A172 (cell line): ENCODE measurements around the gene ZNF438. TPM values are rescaled to one million over a fixed set of nuclear protein-coding genes. Genes with fewer than 3 reads are reported as not detected.

Experiments used
- DNase-seq: peaks from one replicate; pipeline ENCODE4 v3.0.0-alpha.2; 2015; ENCODE audit warnings: low spot score
- total RNA-seq: library from RNA; depleted of rRNA; stranded (reverse); fragments of >200 nt; shearing (Covaris generic); gene quantifications from 2 replicates; pipeline ENCODE4 v1.2.3, GENCODE V29; 2014

ZNF438 gene
- total RNA-seq, 1 experiment from 2014 or later: 6.2 TPM

DNA sequence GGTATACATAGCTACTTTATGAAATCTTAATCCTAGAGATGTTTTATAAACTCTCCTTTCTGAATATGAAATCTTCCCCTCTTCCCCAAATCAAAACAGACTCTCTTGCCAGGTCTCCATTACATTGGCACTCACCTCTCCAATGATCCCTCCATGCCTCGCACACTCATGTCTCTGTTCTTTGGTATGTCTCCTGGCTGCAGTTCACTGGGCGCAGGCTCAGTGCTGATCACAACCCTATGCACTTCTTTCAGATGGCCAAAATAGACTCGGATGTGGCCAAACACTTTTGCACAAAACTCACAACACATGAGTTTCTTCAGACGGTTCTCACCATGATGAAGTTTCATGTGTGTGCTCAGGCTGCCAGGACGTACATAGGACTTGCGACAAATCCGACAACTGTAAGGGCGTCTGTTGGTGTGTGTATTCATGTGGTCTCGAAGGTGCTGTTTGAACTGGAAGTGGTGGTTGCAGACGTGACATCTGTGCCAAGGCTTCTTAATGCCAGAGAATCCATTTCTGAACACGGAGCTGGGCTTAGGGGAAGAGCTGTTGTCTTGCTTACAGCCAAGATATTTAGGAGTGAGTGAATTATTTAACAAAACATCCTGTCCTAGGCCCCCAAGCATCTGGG, 183.2 kb downstream of the ZNF438 start:
- DNase-seq: no peak

DNA sequence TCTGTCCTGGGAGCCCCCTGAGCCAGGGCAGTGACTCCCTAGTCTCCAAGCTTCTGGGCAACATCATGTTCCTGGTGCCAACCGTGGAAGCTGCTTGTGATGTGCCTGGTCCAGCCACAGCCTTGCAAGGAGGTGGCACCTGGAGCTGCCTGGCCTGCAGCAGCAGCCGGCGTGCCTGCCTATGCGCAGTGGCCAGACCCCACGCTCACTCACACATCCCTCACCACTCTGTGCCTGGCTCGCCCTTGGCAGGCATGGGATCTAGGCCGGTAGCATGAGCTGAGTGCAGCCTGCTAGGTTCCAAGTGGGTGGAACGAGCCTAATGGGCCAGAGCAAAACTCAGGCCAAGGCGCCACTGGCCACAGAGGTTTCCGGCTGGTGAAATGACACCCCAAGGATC, 184.0 kb downstream of the ZNF438 start:
- no peak for DNase-seq

DNA sequence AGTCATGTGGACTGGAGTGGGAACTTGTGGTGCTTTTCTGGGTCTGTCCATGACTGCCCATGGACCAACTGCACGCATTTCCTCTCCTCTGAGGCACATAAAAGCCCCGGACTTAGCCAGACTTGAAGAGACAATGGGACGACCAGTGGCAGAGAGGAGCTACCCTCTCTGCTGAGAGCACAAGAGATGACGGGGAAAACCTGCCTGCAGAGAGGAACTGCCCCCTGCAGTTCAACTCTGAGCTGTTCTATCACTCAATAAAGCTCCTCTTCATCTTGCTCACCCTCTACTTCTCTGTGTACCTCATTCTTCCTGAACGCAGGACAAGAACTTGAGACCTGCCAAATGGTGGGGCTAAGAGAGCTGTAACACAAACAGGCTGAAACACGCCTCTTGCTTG, 184.5 kb downstream of the ZNF438 start:
- DNase-seq: no peak

DNA sequence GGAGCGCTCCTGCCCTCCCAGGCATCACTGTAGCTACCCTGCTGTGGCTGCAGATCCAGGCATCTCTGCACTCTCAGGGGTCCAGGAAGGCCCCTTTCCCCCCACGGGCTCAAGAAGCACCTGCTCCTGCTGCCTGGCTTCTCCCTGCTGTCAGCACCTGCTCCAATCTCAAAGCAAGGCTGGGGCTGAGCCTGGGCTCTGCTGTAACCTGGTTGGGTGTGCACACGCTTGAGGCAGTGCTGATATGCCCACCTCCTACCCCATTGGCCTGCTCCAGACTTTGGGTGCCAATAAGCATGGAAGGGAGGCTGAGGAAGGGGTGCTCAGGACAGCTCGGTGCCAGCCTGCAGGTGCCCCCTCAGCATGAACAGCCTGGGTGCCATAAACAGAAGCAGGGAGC, 185.0 kb downstream of the ZNF438 start:
- DNase-seq: no peak

DNA sequence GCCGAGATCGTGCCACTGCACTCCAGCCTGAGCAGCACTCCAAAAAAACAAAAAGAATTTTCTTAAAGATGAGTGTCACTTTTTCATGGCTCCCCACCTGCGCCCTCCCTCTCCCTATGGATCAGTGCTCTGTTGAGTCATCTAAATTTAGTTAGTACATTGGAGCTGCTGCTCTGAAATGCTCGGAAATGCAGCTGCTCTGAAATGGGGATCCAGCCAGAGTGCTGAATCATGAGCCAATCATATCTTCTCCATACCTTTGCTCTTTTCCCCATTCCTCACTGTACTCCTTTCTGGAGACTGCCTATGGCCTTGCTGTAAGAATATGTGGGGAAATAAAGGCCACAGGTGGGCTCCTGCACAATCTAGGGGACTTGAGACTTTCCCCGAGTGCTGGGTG, 188.8 kb downstream of the ZNF438 start:
- DNase-seq: no peak

DNA sequence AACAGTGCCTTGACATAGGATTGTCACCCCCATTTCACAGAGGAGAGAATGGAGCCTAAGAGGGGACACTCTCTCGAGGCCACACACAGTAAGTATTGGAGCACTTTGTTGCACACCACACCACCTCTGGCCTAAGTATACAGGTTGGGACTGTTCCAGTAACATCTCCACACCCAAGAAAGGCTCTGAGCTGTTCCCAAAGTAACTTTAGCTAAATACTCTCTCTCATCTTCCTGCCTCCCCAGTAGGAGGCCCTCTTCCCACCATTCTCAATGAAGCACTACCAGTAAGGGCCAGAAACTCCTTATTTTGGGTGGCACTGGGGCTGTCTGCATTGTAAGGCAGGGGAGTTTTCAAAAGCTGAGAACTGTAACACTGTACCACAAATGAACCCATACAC, 189.5 kb downstream of the ZNF438 start:
- no peak for DNase-seq

DNA sequence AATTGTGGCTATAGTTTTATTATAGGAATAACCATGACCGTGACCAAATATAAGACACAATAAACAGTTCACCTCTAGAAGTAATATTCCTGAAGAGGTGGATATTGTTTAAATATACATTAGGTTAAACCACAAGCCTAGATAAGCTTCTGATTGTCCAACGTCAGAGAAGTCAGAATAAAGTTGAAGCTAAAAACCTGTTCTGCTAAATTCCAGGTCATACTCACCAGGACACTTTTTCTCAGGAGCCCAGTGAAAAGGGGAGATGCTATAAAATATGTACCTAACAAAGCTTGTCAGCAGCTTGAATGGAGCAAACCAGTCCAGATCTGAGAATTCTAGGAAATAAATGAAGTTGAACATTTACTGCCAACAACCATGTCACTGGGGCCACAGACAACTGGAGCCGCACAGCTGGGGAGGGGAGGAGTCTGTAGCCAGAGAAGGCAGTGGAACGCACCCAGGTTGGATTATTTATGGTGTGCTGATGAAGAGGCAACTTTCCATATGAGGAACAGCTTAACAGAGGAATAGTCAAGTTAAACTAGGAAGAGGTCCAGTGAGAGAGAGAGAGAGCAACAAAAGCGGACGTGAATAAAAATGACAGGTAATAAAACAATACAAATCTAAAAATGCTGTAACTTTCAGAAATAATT, 191.1 kb downstream of the ZNF438 start:
- no peak for DNase-seq

DNA sequence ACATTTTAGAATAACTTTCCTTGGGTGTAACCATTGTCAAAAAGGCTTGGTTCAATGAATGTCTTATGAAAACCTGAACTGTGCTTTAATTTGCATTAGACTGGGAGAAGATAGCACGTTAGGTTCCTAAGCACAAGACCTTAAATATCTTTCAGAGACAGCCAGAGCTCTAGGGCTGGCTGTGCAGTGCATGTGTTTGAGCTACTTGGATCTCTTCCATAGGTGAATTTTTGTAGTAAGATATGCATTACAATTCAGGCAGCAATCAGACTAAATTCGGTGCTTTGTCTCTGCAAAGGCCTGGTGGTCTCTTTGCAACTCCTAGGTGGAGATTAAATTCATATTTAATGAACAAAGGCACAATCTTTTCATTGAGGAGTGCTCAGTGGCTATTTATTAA, 192.0 kb downstream of the ZNF438 start:
- no peak for DNase-seq

DNA sequence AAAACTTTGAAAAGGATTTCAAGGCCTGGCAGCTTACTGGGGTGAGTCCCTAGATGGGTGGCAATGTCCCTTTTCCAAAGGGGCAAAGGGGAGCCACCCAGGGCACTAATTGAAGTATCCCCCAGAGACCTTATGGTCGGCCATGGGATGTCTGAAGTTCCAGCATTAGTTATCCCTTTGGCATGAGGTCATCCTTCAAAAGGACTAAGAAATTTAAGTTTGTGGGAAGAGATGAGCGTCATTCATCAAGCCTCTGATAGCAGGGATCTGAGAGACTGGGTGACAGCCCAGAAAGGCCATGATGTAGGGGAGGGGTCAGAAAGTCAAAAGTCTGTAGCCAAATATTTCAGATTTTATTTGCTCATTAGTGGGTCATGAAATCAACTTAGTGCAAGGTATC, 195.3 kb downstream of the ZNF438 start:
- no peak for DNase-seq

DNA sequence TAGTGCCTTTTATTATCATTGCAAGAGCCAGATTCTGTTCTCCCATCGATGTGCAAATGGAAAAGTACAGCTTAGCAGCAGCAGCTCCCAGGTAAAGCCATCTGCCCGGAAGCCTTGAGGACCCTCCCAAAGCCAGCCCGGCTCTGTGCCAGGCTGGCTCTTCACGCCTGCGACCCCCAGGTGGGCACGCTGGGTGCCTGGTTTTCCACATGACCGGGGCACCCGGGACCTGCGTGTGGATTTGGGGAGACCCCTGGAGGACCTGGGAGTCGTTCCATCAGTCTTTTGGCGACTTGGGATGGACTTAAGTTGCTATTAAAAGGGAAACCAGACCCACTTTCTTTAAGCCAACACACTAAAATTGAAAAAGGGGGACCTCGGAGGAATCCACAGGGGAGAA, 196.5 kb downstream of the ZNF438 start:
- no peak for DNase-seq

DNA sequence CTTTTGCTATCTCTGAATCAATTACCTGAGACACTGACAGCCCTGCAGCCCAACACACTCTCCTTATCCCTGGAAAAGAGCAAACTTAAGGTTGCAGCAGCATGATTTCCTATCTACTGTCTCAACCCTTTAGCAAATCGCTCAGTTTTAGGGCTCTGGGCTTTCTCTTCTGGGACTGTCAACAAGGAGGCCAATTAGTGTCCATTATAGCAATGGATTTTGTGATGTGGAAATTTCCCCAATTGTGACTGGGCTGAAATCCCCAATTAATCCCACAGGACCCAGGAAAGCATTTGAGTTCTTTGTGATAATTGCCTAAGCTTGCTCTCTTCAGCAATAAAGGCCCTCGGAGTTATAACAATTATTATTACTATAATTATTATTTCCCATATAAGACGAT, 197.0 kb downstream of the ZNF438 start:
- DNase-seq: no peak

DNA sequence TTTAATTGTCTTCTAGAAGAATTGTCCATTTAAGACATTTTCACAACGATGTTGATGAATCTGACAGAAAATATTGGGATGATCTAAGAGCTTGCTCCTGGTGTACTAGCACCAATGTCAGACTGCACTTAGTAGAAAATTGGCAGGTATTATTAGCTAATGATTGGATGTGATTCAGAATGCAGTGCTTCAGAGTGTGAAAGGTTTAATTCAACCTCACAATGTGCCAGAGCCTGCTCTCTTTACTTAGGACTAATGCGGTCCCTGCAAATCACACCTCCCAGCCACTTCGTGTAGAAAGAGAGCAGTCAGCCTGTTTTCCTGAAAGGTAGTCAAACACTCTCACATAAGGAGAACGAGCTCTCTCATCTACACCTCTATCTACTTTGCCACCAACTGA, 197.5 kb downstream of the ZNF438 start:
- DNase-seq: no peak

DNA sequence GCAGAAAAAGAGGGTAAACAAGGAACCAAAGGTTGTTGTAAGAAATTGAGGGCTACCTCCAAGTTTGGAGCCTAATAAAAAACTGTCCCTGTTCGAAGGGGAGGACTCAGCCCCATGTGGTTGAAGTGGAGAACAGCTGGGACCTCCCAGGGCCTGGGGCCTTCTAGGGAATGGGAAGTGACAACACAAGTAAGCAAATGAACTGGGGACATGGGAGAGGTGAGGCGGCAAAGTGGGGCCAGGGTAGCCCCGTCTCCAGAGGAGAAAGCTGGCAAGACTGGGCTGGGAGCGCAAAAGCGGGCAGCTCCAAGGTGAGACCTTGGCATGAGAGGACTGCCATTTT, 198.1 kb downstream of the ZNF438 start:
- DNase-seq: no peak

DNA sequence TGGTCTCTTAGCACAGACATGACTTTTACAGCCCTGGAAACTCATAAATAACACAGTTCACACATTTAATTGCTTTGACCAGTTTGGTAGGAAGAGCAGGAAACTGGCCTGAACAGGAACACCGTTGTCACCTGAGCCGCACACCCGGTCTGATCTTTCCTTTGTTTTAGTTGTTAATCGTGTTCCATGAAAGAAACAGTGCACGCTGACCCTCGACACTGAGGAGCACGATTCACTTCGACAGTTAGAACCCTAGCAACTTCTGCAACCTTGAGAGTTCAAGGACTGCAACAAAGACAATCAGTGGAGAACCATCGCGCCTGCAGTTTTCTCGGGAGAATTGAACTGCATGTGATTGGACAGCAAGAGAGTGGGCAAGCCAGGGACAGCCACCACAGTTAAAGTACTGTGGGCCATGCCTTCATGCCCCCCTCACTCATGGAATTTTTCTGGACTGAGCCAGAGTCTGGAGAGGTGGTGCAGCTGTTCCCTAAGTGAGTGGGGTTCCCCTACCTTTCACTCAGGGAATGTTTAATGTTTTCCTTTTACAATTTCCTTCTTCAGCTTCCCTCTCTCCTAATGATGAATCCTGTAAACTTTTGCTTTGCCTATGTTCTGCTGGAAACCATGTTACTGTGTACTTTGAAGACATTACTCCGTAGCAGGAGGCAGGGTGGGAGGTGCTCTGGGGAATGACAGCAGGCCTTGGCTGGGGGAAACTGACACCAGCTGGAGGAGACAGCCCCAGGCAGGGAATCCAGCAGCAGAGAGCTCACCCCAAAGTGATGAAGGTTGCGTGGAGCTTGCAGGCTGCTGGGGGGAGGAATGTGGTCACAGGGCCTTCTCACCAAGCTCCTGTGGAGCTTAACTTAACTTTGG, 198.7 kb downstream of the ZNF438 start:
- DNase-seq: no peak

DNA sequence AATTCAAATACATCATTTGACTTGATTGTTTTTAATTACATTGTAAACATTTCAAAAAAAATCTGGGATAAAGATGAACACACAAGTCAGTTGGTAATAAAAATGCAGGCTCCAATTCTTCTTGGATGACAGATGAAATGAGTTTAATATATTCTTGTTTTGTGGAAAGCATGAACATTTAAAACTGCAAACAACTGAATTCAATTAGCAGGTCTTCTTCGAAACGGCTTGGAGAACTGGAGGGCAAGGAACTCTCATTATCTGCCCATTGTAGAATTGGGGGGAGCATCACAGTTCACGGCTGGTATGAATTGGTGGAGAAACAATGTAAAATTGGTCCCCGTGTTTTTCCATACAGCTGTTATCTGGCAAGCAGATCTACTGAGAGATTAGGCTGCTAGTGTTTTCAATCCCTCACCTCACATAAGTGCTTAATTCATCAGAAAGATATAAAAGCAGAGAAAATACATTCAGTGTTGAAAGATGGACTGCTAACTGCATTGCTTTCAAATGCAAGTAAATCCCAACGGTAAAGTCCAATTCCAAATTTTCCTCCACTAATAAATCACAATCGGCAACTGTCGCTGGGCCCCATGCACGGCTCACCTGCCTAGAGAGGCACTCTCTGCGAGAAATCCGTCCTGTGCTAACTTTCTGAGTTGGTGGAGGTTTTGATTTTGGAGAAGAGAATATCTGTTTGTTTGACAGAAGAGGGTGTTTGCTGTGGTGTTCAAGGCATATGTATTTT, 199.5 kb downstream of the ZNF438 start:
- no peak for DNase-seq

DNA sequence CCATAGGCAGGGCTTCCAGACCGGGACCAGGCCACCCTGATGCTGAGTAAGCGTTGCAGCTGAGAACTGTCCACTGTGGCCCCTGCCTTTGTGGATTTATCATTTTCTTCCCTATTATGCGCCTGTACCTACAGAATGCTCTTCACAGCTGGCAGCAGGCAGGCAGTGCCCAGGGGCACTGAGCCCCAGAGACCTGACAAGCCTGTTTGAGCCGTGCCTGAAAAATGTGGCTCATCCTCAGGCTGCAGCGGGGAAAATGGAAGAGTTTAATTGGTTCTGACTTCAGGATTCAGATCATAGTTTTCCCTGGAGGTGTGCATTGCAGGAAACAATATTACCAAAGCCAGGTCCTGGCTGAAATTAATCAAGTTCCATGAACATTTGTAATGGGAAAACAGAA, 200.2 kb downstream of the ZNF438 start:
- no peak for DNase-seq

DNA sequence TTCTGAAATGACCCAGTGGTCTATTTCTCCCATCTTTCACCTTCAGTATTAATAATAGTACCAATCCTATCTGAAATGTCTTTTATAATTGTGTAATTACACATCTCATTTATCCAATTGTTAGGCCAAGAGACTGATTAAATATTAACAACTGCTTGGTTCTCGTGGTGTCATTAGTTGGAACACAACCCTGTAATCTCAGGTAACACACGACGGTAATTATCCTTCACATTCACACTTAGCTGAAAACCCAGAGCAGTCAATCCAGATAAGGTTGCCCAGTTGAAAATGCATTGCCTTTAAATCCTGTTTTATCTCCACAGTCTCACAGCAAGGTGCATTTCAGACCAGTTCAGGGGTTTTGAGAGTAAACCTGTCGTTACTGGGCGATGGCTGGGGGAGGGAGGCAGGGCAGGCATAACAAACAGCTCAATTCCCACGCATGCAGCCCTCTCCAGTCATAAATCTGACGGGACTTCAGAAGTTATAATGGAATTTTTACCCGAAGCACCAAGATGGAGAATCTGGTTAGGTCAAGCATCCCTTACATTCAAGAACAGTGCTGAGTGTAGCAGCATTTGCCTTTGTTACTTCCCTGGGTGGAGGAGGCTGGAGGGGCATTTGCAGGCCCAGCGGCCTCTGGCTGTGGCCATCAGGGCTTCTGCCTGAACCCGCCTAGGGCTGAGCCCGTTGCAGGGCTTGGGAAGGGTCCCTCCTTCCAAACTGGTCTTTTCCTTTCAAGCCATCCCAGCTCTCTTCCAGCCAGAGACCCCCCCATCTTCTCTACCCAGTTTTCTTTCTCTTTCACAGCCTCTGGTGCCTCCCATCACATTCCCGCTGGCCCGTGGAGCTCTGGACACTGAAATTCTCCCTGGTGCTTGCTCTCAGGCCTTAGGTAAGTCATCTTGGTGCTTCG, 201.1 kb downstream of the ZNF438 start:
- DNase-seq: no peak

DNA sequence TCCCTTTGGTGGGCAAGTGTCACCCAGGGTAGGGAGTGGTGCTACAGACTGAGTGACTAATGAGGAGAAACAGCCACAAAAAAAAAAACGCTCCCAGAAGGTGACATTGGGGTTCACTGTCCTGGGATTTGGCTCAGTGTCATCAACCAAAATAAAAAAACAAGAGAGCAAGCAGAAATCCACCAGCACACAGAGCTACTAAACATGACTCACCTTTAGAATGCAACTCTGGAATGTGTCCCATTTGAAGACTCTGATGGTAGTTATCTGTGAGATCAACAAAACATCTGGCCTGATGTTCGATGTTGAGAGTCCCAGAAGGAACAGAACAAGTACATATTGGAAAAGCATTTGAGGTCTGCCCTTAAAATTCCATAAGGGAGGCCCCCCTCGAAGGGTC, 201.8 kb downstream of the ZNF438 start:
- peak; percentile 51 for DNase-seq

DNA sequence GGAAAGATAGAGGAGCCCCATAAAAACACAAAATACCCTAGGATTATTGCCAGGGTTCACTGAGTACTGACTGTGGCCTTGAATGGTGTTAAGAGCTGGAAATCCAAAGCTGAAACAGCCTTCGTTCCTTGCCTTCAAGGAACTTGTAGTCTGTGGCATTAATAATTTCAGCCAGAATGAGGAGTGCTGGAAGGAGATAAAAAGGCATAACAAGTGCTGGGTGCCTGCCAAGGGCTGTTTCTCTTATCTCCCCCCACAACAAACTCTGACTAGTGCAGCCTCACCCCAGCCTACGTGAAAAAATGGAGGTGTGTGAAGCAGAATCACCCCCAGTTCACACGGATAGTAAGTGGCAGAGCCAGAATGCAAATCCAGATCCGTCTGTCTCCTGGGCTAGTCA, 203.0 kb downstream of the ZNF438 start:
- DNase-seq: no peak

DNA sequence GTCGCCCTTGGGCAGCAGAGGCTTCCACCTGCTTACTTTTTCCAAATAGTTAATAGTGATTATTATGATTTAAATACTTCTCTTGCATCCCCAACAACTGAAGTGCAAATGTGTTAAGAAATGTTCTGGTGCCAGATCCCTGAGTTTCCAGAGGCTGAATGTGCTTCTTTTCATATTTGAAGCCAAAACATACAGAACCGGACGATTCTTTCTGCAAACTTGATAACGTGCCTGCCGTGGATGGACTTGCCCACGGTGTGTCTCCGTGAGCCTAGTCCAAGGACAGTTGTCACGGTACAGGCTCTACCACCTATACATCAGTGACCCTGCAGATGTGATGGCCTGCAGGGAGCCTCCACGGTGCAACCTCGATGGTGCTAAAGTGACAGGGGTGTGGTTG, 203.5 kb downstream of the ZNF438 start:
- no peak for DNase-seq

DNA sequence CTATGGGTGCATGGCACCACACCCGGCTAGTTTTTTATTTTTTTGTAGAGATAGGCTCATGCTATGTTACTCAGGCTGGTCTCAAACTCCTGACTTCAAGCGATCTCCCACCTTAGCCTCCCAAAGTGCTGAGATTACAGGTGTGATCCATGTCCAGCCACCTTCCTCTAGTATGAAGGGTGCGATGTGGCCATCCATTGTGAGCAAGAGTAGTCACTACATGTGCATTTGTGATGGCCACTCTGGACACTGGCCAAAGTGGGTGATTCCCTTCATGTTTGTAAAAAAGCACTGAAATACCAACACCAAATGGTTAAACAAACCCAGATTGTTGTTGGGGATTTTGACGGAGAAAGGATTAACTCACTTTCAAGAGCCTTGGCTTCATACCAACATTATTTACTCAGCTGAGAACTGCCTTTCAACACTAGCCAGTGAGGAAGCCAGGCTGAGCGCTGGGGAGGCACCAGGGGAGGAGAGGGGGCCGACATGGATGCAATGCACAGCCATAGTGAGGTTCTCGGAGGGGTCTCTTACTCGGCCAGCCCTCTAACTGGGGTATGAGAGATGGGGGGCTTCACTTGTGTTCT, 204.0 kb downstream of the ZNF438 start:
- no peak for DNase-seq
